GM08714 (cell line): Measurements from ENCODE around the gene E2F3.

Experiments
- H3K4me3 ChIP-seq: fragments of 200-500 bp; sonication (Bioruptor generic); 2 replicates; pipeline ENCODE4 v1.5.1; 2014; ENCODE audit warnings: mild to moderate bottlenecking, low read length, inconsistent platforms
- ZNF274 ChIP-seq: IDR thresholded peaks from 2 replicates; pipeline ENCODE4 v1.6.1; 2012; ENCODE audit warnings: mild to moderate bottlenecking, low read depth, low read length

E2F3 gene

GRCh38 chr6:20538131-20538662 lies 136.5 kb downstream of the E2F3 start:
- TF ChIP-seq ZNF274 = no peak
- no peak overlapping the region for H3K4me3 ChIP-seq

GRCh38 chr6:20538907-20539306 lies 137.2 kb downstream of the E2F3 start:
- no peak for TF ChIP-seq ZNF274

GRCh38 chr6:20539387-20539786 lies 137.7 kb downstream of the E2F3 start:
- no peak for TF ChIP-seq ZNF274
- no peak overlapping the region for H3K4me3 ChIP-seq

More at GRCh38 chr6:20538907-20539306, 137.2 kb downstream of the E2F3 start:
- H3K4me3 ChIP-seq = no peak overlapping the region

GRCh38 chr6:20540683-20541082 lies 139.0 kb downstream of the E2F3 start:
- no peak for TF ChIP-seq ZNF274
- no peak overlapping the region for H3K4me3 ChIP-seq

- H3K4me3 ChIP-seq = no peak overlapping the region
- TF ChIP-seq ZNF274 = no peak
Observed at GRCh38 chr6:20541382-20541781, 139.7 kb downstream of the E2F3 start.

- no peak for TF ChIP-seq ZNF274
- H3K4me3 ChIP-seq = no peak overlapping the region
Observed at GRCh38 chr6:20542927-20543602, 141.4 kb downstream of the E2F3 start.
